ENCODE results near the gene GRID2.
A peak's percentile ranks its signal among the peaks of the same experiment; 100 is the strongest.

GRID2 gene

GRCh38 chr4:93718233-93718632 lies 1414.5 kb downstream of the GRID2 start:
- no peak for DNase-seq

GRCh38 chr4:93719552-93719951 lies 1415.8 kb downstream of the GRID2 start:
- DNase-seq, result peak in 1 of 2 donors; percentile 25

GRCh38 chr4:93722446-93722845 lies 1418.7 kb downstream of the GRID2 start:
- no peak for DNase-seq

GRCh38 chr4:93730251-93730650 lies 1426.5 kb downstream of the GRID2 start:
- no peak for DNase-seq

- no peak for DNase-seq
Observed at GRCh38 chr4:93730760-93731159, 1427.0 kb downstream of the GRID2 start.

GRCh38 chr4:93731456-93731855 lies 1427.7 kb downstream of the GRID2 start:
- DNase-seq, result peak in 1 of 2 donors; percentile 21

GRCh38 chr4:93732509-93732908 lies 1428.7 kb downstream of the GRID2 start:
- DNase-seq, result no peak

GRCh38 chr4:93740890-93741289 lies 1437.1 kb downstream of the GRID2 start:
- DNase-seq, result no peak

- DNase-seq, result peak in 1 of 2 donors; percentile 25
Observed at GRCh38 chr4:93743022-93743421, 1439.3 kb downstream of the GRID2 start.

GRCh38 chr4:93743635-93744034 lies 1439.9 kb downstream of the GRID2 start:
- no peak for DNase-seq

- no peak for DNase-seq
Observed at GRCh38 chr4:93744961-93745360, 1441.2 kb downstream of the GRID2 start.

- DNase-seq, result no peak
Observed at GRCh38 chr4:93746031-93746430, 1442.3 kb downstream of the GRID2 start.

GRCh38 chr4:93747220-93747619 lies 1443.5 kb downstream of the GRID2 start:
- no peak for DNase-seq

- no peak for DNase-seq
Observed at GRCh38 chr4:93748373-93749291, 1444.9 kb downstream of the GRID2 start.

- DNase-seq, result peak; percentile 39 to 80
Observed at GRCh38 chr4:93749292-93749761, 1445.6 kb downstream of the GRID2 start.

- DNase-seq, result no peak
Observed at GRCh38 chr4:93751411-93751810, 1447.6 kb downstream of the GRID2 start.

- DNase-seq, result peak; percentile 35 to 60
Observed at GRCh38 chr4:93756101-93756500, 1452.3 kb downstream of the GRID2 start.

GRCh38 chr4:93759506-93759905 lies 1455.7 kb downstream of the GRID2 start:
- DNase-seq, result peak; percentile 78 to 98

GRCh38 chr4:93760284-93760683 lies 1456.5 kb downstream of the GRID2 start:
- no peak for DNase-seq

GRCh38 chr4:93761286-93761685 lies 1457.5 kb downstream of the GRID2 start:
- DNase-seq, result no peak

- peak; percentile 52 to 81 for DNase-seq
Observed at GRCh38 chr4:93764639-93765246, 1461.0 kb downstream of the GRID2 start.

GRCh38 chr4:93767917-93768316 lies 1464.2 kb downstream of the GRID2 start:
- DNase-seq, result no peak

GRCh38 chr4:93770201-93770600 lies 1466.4 kb downstream of the GRID2 start:
- no peak for DNase-seq
